Endothelial cell of umbilical vein (primary cell): ENCODE results near the gene TADA2B. TPM values are rescaled to one million over a fixed set of nuclear protein-coding genes. Genes with fewer than 3 reads are reported as not detected.
"Not testable (repeated sequence)": the region's sequence is repeated elsewhere in the genome, so short reads cannot be mapped to it uniquely, and the experiment has no call there.

Experiments
- BruUV-seq: library from RNA; stranded (reverse); fragments of 400-500 nt; replicated peaks from 2 replicates; lab custom pipeline; 2021; lab: Mats Ljungman, UMichigan
- CTCF ChIA-PET: fragments of 300-600, 350-600 bp; sonication (Branson Sonifier 250); formaldehyde crosslinking; loops from one replicate; lab custom pipeline; 2021; ENCODE audit warnings: antibody characterized with exemption, inconsistent platforms; lab: Charles Lee
- POLR2A ChIA-PET: fragments of 300-600, 350-600 bp; sonication (Branson Sonifier 250); formaldehyde crosslinking; loops from one replicate; lab custom pipeline; 2021; ENCODE audit warnings: antibody characterized with exemption, inconsistent platforms; lab: Charles Lee
- DNase-seq: peaks from one replicate; pipeline ENCODE4 v3.0.0-alpha.2; 2011; ENCODE audit warnings: low read depth, low spot score
- FAIRE-seq: peaks from 2 replicates; lab custom pipeline; 2011; peaks lifted over from hg19 to GRCh38; lab: Jason Lieb, UNC
- H2AFZ ChIP-seq: 2 replicates; pipeline ENCODE4 v1.6.0; 2012; ENCODE audit warnings: low read depth, low read length, control low read depth, inconsistent platforms
- H3K27ac ChIP-seq: 2 replicates; pipeline ENCODE4 v1.5.1; 2011; ENCODE audit warnings: low read depth, mild to moderate bottlenecking, control low read depth, low read length, moderate library complexity; ENCODE audit not compliant: insufficient read depth
- H3K27me3 ChIP-seq, 2 experiments: 2 replicates each; pipeline versions ENCODE4 v1.6.0 to v1.6.1; 2011; ENCODE audit warnings: low read length in 2 of 2, mixed read lengths in 1 of 2; ENCODE audit not compliant: control insufficient read depth in 2 of 2, insufficient read depth in 2 of 2
- H3K36me3 ChIP-seq, 2 experiments: 2 replicates in 1 of 2; 3 replicates in 1 of 2; pipeline ENCODE4 v1.5.1; 2011; ENCODE audit warnings: low read length in 2 of 2, mild to moderate bottlenecking in 1 of 2, moderate library complexity in 1 of 2; ENCODE audit not compliant: control insufficient read depth in 2 of 2, insufficient read depth in 2 of 2; ENCODE audit errors: extremely low read depth in 1 of 2
- H3K4me1 ChIP-seq: 3 replicates; pipeline ENCODE4 v1.5.1; 2011; ENCODE audit warnings: mild to moderate bottlenecking, low read length; ENCODE audit not compliant: control insufficient read depth, insufficient read depth; ENCODE audit errors: extremely low read depth
- H3K4me2 ChIP-seq: 2 replicates; pipeline ENCODE4 v1.6.1; 2011; ENCODE audit warnings: low read length, control low read depth, mixed read lengths; ENCODE audit not compliant: insufficient read depth
- H3K4me3 ChIP-seq, 3 experiments: fragments of 200-600 bp in 1 of 3; sonication (generic), shearing (Covaris generic) in 1 of 3; replicated peaks in 1 of 3; 2 replicates each; pipeline ENCODE4 v1.5.1; 2011 to 2016; ENCODE audit warnings: control low read depth in 3 of 3, low read length in 3 of 3, mild to moderate bottlenecking in 2 of 3, inconsistent platforms in 1 of 3, low read depth in 1 of 3, moderate library complexity in 1 of 3; ENCODE audit not compliant: insufficient read depth in 1 of 3
- H3K79me2 ChIP-seq: 2 replicates; pipeline ENCODE4 v1.6.0; 2012; ENCODE audit warnings: low read length, inconsistent platforms; ENCODE audit not compliant: control insufficient read depth, insufficient read depth
- H3K9ac ChIP-seq: replicated peaks from 2 replicates; pipeline ENCODE3; 2011; ENCODE audit warnings: low read length, control low read depth; ENCODE audit not compliant: insufficient read depth; ENCODE audit errors: extremely low read depth
- H3K9me1 ChIP-seq: replicated peaks from 3 replicates; pipeline ENCODE4 v1.6.0; 2011; ENCODE audit warnings: mild to moderate bottlenecking, low read length; ENCODE audit not compliant: control insufficient read depth, insufficient read depth; ENCODE audit errors: extremely low read depth
- H3K9me3 ChIP-seq: replicated peaks from 2 replicates; pipeline ENCODE4 v1.5.1; 2012; ENCODE audit warnings: low read length, inconsistent platforms; ENCODE audit not compliant: control insufficient read depth, insufficient read depth
- H4K20me1 ChIP-seq: replicated peaks from 2 replicates; pipeline ENCODE3; 2011; ENCODE audit warnings: mild to moderate bottlenecking, low read length; ENCODE audit not compliant: control insufficient read depth, insufficient read depth; ENCODE audit errors: extremely low read depth
- FOS ChIP-seq: IDR thresholded peaks from 2 replicates; pipeline ENCODE4 v1.6.1; 2011; ENCODE audit warnings: mild to moderate bottlenecking, low read length, moderate library complexity, borderline replicate concordance; ENCODE audit not compliant: insufficient read depth
- GATA2 ChIP-seq: IDR thresholded peaks from 2 replicates; pipeline ENCODE4 v1.7.0; 2011; ENCODE audit warnings: low read depth, mild to moderate bottlenecking, moderate library complexity, mixed read lengths, low read length; ENCODE audit not compliant: insufficient read length, insufficient read depth
- JUN ChIP-seq: IDR thresholded peaks from 2 replicates; pipeline ENCODE4 v1.6.1; 2011; ENCODE audit warnings: borderline replicate concordance, low read depth; ENCODE audit not compliant: insufficient read length, insufficient read depth
- POLR2A ChIP-seq: IDR thresholded peaks from 2 replicates; pipeline ENCODE4 v1.6.1; 2012; ENCODE audit warnings: low read depth, mild to moderate bottlenecking, control low read depth, low read length
- dilution Hi-C: fragments of 300-500 bp; cut with MboI; formaldehyde crosslinking; loops from one replicate; pipeline ENCODE4 v1.15.0; 2019; ENCODE audit warnings: low sequenced_read_pairs; ENCODE audit not compliant: extremely low pct_ligation_motif_present
- intact Hi-C: fragments of 100-400 bp; cut with micrococcal nuclease; formaldehyde crosslinking; loops from one replicate; pipeline ENCODE4 v1.10.0; 2022
- polyA plus RNA-seq, 4 experiments: library from polyadenylated mRNA; depleted of rRNA in 3 of 4; stranded (reverse) in 3 of 4; unstranded in 1 of 4; fragments of >200 nt; gene quantifications; 2 replicates each; pipeline versions ENCODE4 v1.2.1 to v1.2.3, GENCODE V29; 2011 to 2012; ENCODE audit warnings: missing spikeins in 1 of 4
- total RNA-seq: library from RNA; stranded (reverse); gene quantifications from 2 replicates; pipeline ENCODE4 v1.2.3, GENCODE V29; 2021
- TF ChIP-seq, protein P1 (sequence below): IDR thresholded peaks from 2 replicates; pipeline ENCODE4 v1.6.1; 2011; ENCODE audit not compliant: insufficient read depth, insufficient read length
- TF ChIP-seq, protein P2 (sequence below), 2 donors: IDR thresholded peaks; 1 replicate in 1 of 2; 2 replicates in 1 of 2; pipeline ENCODE4 v1.5.1; 2011; ENCODE audit warnings: low read length in 2 of 2, mild to moderate bottlenecking in 2 of 2, moderate library complexity in 2 of 2, control low read depth in 1 of 2, inconsistent platforms in 1 of 2, low read depth in 1 of 2; ENCODE audit not compliant: insufficient read depth in 1 of 2; ENCODE audit errors: extremely low read depth in 1 of 2

TADA2B gene
- total and polyA plus RNA-seq, 2 donors (not counting 3 experiments of a cell fraction or from before 2014, with no cell fraction given): 5.5 to 11.5 TPM

DNA sequence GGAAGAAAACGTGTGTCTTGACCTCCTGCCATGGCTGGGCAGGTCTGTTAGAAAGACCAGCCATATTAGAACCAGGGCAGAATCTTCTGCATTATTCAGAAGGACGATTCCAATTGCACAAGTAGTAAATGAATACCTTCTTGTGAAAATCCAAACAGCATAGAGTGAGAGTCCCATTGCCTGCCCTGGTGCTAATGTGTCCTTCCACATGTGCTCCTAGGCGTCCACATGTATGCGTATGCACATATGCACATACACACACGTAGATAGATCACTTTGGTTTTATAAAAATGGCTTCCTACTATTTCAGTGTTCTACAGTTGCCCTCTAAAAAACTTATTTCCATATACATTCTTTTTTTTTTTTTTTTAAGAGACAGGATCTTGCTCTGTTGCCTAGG is 34.9 kb downstream of the TADA2B start:
- H3K4me1 ChIP-seq: no peaks in the 10 kb centered on the region
- TF ChIP-seq FOS: no peak
- TF ChIP-seq, protein P1, sequence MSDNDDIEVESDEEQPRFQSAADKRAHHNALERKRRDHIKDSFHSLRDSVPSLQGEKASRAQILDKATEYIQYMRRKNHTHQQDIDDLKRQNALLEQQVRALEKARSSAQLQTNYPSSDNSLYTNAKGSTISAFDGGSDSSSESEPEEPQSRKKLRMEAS: no peak
- TF ChIP-seq JUN: no peak
- TF ChIP-seq POLR2A: no peak
- TF ChIP-seq GATA2: no peak
- TF ChIP-seq, protein P2, sequence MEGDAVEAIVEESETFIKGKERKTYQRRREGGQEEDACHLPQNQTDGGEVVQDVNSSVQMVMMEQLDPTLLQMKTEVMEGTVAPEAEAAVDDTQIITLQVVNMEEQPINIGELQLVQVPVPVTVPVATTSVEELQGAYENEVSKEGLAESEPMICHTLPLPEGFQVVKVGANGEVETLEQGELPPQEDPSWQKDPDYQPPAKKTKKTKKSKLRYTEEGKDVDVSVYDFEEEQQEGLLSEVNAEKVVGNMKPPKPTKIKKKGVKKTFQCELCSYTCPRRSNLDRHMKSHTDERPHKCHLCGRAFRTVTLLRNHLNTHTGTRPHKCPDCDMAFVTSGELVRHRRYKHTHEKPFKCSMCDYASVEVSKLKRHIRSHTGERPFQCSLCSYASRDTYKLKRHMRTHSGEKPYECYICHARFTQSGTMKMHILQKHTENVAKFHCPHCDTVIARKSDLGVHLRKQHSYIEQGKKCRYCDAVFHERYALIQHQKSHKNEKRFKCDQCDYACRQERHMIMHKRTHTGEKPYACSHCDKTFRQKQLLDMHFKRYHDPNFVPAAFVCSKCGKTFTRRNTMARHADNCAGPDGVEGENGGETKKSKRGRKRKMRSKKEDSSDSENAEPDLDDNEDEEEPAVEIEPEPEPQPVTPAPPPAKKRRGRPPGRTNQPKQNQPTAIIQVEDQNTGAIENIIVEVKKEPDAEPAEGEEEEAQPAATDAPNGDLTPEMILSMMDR (IDR thresholded peaks at IDR 0.05; ENCODE audit: extremely low read depth in 1 of 2, insufficient read depth in 1 of 2, low read depth in 1 of 2, low read length in 2 of 2): no peak
- intact Hi-C loops (no loop called here), dilution Hi-C loops (no loop called here)
- no peak overlapping the region for H3K27ac ChIP-seq
- FAIRE-seq (no peak), DNase-seq (no peak)
- H3K9ac ChIP-seq: no peak overlapping the region
- CTCF ChIA-PET: interaction anchor here (0.9 kb wide), 1 partner anchor 104 kb away, joined by 3 read pairs; no protein-coding TSS in a partner anchor
- H3K9me1 ChIP-seq: no peaks in the 10 kb centered on the region
- H3K79me2 ChIP-seq: no peaks in the 10 kb centered on the region
- H2AFZ ChIP-seq: no peak overlapping the region
- H3K27me3 ChIP-seq: peaks cover 10 to 21% of the 10 kb centered on the region in 2 experiments
- H3K36me3 ChIP-seq: no peaks in the 10 kb centered on the region
- no peaks in the 10 kb centered on the region for H3K9me3 ChIP-seq
- POLR2A ChIA-PET: no interaction called here
- no peak overlapping the region for H3K4me2 ChIP-seq
- no peaks in the 10 kb centered on the region for H4K20me1 ChIP-seq
- H3K4me3 ChIP-seq: no peak overlapping the region
- BruUV-seq: no TSS peak

DNA sequence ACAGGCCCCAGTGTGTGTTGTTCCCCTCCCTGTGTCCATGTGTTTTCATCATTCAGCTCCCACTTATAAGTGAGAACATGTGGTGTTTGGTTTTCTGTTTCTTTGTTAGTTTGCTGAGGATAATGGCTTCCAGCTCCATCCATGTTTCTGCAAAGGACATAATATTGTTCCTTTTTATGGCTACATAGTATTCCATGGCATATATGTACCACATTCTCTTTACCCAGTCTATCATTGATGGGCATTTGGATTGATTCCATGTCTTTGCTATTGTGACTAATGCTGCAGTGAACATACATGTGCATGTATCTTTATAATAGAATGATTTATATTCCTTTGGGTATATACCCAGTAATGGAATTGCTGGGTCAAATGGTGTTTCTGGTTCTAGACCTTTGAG is 36.3 kb downstream of the TADA2B start:
- H3K36me3 ChIP-seq, BruUV-seq, H4K20me1 ChIP-seq, H3K9me1 ChIP-seq, dilution Hi-C loops, H2AFZ ChIP-seq, H3K4me2 ChIP-seq, H3K27ac ChIP-seq, H3K4me1 ChIP-seq, H3K4me3 ChIP-seq, H3K9me3 ChIP-seq, H3K9ac ChIP-seq, intact Hi-C loops, FAIRE-seq, H3K79me2 ChIP-seq, DNase-seq: not testable (repeated sequence)
- POLR2A ChIA-PET: interaction anchor here (0.6 kb wide), 1 partner anchor 11 kb away, joined by 5 read pairs; the partner anchor contains the start of gene GRPEL1
- CTCF ChIA-PET: interaction anchor here (1.4 kb wide), 1 partner anchor 359 kb away, joined by 4 read pairs; no protein-coding TSS in a partner anchor
- H3K27me3 ChIP-seq: peaks cover 16 to 21% of the 10 kb centered on the region in 2 experiments

DNA sequence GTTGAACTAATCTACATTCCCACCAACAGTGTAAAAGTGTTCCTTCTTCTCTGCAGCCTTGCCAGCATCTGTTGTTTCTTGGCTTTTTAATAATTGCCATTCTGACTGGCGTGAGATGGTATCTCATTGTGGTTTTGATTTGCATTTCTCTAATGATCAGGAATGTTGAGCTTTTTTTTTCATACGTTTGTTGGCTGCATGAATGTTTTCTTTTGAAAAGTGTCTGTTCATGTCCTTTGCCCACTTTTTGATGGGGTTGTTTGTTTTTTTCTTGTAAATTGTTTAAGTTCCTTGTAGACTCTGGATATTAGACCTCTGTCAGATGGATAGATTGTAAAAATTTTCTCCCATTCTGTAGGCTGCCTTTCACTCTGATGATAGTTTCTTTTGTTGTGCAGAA is 36.7 kb downstream of the TADA2B start:
- H3K79me2 ChIP-seq, POLR2A ChIA-PET, H3K36me3 ChIP-seq, H3K4me3 ChIP-seq, DNase-seq, H3K4me2 ChIP-seq, dilution Hi-C loops, H3K9ac ChIP-seq, BruUV-seq, H3K4me1 ChIP-seq, H4K20me1 ChIP-seq, H3K9me3 ChIP-seq, H3K27ac ChIP-seq, FAIRE-seq, H3K9me1 ChIP-seq, intact Hi-C loops, H2AFZ ChIP-seq: not testable (repeated sequence)
- H3K27me3 ChIP-seq: peaks cover 18 to 21% of the 10 kb centered on the region in 2 experiments
- CTCF ChIA-PET: interaction anchor here (1.4 kb wide), 1 partner anchor 359 kb away, joined by 4 read pairs; no protein-coding TSS in a partner anchor
